KMS-11 (cell line): Measurements from ENCODE around the gene MCEMP1.

Source experiments
- H2AFZ ChIP-seq: fragments of 200-600 bp; sonication (generic); 2 replicates; pipeline ENCODE4 v1.6.1; 2016; ENCODE audit warnings: antibody characterized with exemption, mixed run types, low read depth
- H3K27ac ChIP-seq: fragments of 200-600 bp; sonication (generic); 2 replicates; pipeline ENCODE4 v1.6.1; 2016; ENCODE audit warnings: mild to moderate bottlenecking, mixed run types
- H3K27me3 ChIP-seq: fragments of 200-600 bp; sonication (generic); 2 replicates; pipeline ENCODE4 v1.6.1; 2017; ENCODE audit warnings: mild to moderate bottlenecking, low read depth, mixed run types, moderate library complexity; ENCODE audit not compliant: insufficient read depth
- H3K36me3 ChIP-seq: fragments of 200-600 bp; sonication (generic); 2 replicates; pipeline ENCODE4 v1.6.1; 2017; ENCODE audit warnings: mild to moderate bottlenecking, mixed run types; ENCODE audit not compliant: insufficient read depth
- H3K4me1 ChIP-seq: fragments of 200-600 bp; sonication (generic); 2 replicates; pipeline ENCODE4 v1.6.1; 2016; ENCODE audit warnings: mild to moderate bottlenecking, low read depth, mixed run types; ENCODE audit not compliant: poor library complexity, severe bottlenecking
- H3K4me2 ChIP-seq: fragments of 200-600 bp; sonication (generic); 2 replicates; pipeline ENCODE4 v1.7.0; 2016; ENCODE audit warnings: mild to moderate bottlenecking, mixed run types
- H3K4me3 ChIP-seq: fragments of 200-600 bp; sonication (generic); IDR thresholded peaks from 2 replicates; pipeline ENCODE4 v1.6.1; 2017; ENCODE audit warnings: low read depth, low read length, mixed read lengths; ENCODE audit not compliant: insufficient read depth
- H3K79me2 ChIP-seq: fragments of 200-600 bp; sonication (generic); 2 replicates; pipeline ENCODE4 v1.6.1; 2016; ENCODE audit warnings: low read depth, mixed run types; ENCODE audit not compliant: insufficient read depth
- H3K9ac ChIP-seq: fragments of 200-600 bp; sonication (generic); 2 replicates; pipeline ENCODE4 v1.6.1; 2016; ENCODE audit warnings: mild to moderate bottlenecking, mixed run types
- H4K20me1 ChIP-seq: fragments of 200-600 bp; sonication (generic); 2 replicates; pipeline ENCODE4 v1.6.1; 2016; ENCODE audit warnings: mild to moderate bottlenecking, mixed run types; ENCODE audit not compliant: insufficient read depth
- CTCF ChIP-seq: fragments of 200-600 bp; sonication (generic); conservative IDR thresholded peaks from 2 replicates; pipeline ENCODE4 v1.6.1; 2017; ENCODE audit warnings: low read depth, mild to moderate bottlenecking, antibody characterized with exemption, low read length, moderate library complexity, mixed read lengths

The MCEMP1 gene

GRCh38 chr19:7704280-7705060, 27.6 kb downstream of the MCEMP1 start:
- Histone ChIP-seq H3K4me3 (no peak overlapping the region), H3K4me2 (no peak overlapping the region), H4K20me1 (no peaks in the 10 kb centered on the region), H3K4me1 (no peaks in the 10 kb centered on the region), H3K79me2 (no peaks in the 10 kb centered on the region), H3K27ac (no peak overlapping the region), H3K27me3 (peaks cover 43% of the 10 kb centered on the region; the same call in 1 of the 2 replicates), H3K9ac (no peak overlapping the region), H2AFZ (no peak overlapping the region), H3K36me3 (no peaks in the 10 kb centered on the region)
- no peak for TF ChIP-seq CTCF

GRCh38 chr19:7705387-7706187, 28.7 kb downstream of the MCEMP1 start:
- H3K4me2 ChIP-seq = no peak overlapping the region
- peaks cover 52% of the 10 kb centered on the region; the same call in 1 of the 2 replicates for H3K27me3 ChIP-seq
- no peak for TF ChIP-seq CTCF
- H3K27ac ChIP-seq = no peak overlapping the region
- H3K4me3 ChIP-seq = no peak overlapping the region
- no peaks in the 10 kb centered on the region for H3K79me2 ChIP-seq
- H3K9ac ChIP-seq = no peak overlapping the region
- no peaks in the 10 kb centered on the region for H4K20me1 ChIP-seq
- no peaks in the 10 kb centered on the region for H3K36me3 ChIP-seq
- H2AFZ ChIP-seq = no peak overlapping the region
- no peaks in the 10 kb centered on the region for H3K4me1 ChIP-seq

- no peak for TF ChIP-seq CTCF
- no peaks in the 10 kb centered on the region for H4K20me1 ChIP-seq
- no peaks in the 10 kb centered on the region for H3K79me2 ChIP-seq
- peaks cover 53% of the 10 kb centered on the region; the same call in 1 of the 2 replicates for H3K27me3 ChIP-seq
- H2AFZ ChIP-seq = no peak overlapping the region
- no peak overlapping the region for H3K27ac ChIP-seq
- H3K4me3 ChIP-seq = no peak overlapping the region
- no peak overlapping the region for H3K4me2 ChIP-seq
- H3K9ac ChIP-seq = no peak overlapping the region
- no peaks in the 10 kb centered on the region for H3K4me1 ChIP-seq
- no peaks in the 10 kb centered on the region for H3K36me3 ChIP-seq
These were observed 29.5 kb downstream of the MCEMP1 start for GRCh38 chr19:7706188-7706954.

- Histone ChIP-seq H2AFZ (no peak overlapping the region), H3K36me3 (no peaks in the 10 kb centered on the region), H3K4me1 (no peaks in the 10 kb centered on the region), H3K27ac (no peak overlapping the region), H3K4me2 (no peak overlapping the region), H3K79me2 (no peaks in the 10 kb centered on the region), H3K27me3 (peaks cover 51% of the 10 kb centered on the region; the same call in 1 of the 2 replicates), H4K20me1 (no peaks in the 10 kb centered on the region), H3K9ac (no peak overlapping the region), H3K4me3 (no peak overlapping the region)
- TF ChIP-seq CTCF = no peak
These were observed 30.1 kb downstream of the MCEMP1 start for GRCh38 chr19:7706955-7707456.
